ENCODE results near the gene TMPRSS9. TPM values are rescaled to one million over a fixed set of nuclear protein-coding genes. Genes with fewer than 3 reads are reported as not detected.
"Not testable (repeated sequence)": the region's sequence is repeated elsewhere in the genome, so short reads cannot be mapped to it uniquely, and the experiment has no call there.

TMPRSS9 gene
- total RNA-seq, 1 experiment from 2014 or later = 0.44 TPM

DNA sequence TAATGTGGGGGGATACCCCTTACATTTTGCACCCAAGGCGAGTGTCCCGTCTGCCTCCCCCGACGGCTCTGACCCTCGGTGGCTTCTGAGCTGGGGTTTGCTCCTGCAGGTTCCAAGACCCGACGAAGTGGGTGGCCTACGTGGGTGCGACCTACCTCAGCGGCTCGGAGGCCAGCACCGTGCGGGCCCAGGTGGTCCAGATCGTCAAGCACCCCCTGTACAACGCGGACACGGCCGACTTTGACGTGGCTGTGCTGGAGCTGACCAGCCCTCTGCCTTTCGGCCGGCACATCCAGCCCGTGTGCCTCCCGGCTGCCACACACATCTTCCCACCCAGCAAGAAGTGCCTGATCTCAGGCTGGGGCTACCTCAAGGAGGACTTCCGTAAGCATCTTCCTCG is 48.2 kb downstream of the TMPRSS9 start:
- in situ Hi-C loops (cut with HindIII; ENCODE audit: low pct_unique_long_range_greater_than_20kb, low sequenced_read_pairs) = no loop called here
- DNase-seq (ENCODE audit: low read depth) = no peak

DNA sequence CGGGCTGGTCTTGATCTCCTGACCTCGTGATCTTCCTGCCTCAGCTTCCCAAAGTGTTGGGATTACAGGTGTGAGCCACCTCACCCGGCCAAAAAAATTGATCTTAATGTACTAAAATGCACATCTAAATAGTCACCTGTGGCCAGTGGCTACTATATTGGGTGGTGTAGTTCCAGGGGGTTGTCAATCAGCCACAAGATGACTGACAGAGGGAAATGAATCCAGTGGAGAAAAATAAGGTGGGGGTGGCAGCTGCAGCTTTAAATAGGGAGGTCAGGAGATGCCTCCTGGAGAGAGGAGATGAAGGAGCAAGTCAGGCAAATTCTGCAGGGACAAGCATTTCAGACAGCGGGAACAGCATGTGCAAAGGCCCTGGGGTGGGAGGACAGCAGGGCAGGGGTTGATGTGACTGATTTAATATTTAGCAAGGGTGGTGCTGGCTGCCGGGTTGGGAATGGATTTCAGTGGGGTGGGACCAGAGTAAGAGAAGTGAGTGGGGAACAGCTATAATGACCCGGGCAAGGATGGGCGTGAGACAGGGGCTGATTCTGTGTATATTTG is 49.4 kb downstream of the TMPRSS9 start:
- no peak for DNase-seq (ENCODE audit: low read depth)
- in situ Hi-C loops (cut with HindIII; ENCODE audit: low pct_unique_long_range_greater_than_20kb, low sequenced_read_pairs) = no loop called here

DNA sequence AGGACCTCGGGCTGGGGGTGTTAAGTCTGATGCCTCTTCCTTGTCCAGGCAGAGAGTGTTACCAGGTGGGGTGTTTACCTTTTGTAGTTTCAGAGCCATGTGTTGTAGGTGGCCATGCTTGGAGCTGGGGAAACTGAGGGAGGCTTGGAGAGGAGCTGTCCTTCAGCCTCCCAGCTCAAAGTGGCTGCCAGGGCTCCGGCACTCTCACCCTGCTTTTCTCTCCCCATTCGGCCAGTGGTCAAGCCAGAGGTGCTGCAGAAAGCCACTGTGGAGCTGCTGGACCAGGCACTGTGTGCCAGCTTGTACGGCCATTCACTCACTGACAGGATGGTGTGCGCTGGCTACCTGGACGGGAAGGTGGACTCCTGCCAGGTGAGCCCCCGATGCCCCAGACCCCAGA is 50.0 kb downstream of the TMPRSS9 start:
- in situ Hi-C loops (cut with HindIII; ENCODE audit: low pct_unique_long_range_greater_than_20kb, low sequenced_read_pairs) = no loop called here
- no peak for DNase-seq (ENCODE audit: low read depth)

DNA sequence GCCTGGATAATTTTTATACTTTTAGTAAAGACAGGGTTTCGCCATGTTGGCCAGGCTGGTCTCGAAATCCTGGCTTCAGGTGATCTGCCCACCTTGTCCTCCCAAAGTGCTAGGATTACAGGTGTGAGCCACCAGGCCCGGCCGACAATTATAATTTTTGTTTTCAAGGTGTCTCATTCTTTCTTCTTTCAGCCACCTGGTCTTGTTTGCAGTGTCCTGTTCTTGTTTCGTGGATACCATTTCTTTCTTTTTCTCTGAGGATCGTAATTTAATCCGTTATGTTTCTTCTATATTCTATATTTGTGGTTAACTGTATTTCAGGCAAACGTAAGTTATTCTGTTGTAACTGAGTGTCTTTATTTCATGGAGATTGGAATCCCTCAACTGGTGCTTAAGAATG is 51.6 kb downstream of the TMPRSS9 start:
- DNase-seq (ENCODE audit: low read depth) = no peak

DNA sequence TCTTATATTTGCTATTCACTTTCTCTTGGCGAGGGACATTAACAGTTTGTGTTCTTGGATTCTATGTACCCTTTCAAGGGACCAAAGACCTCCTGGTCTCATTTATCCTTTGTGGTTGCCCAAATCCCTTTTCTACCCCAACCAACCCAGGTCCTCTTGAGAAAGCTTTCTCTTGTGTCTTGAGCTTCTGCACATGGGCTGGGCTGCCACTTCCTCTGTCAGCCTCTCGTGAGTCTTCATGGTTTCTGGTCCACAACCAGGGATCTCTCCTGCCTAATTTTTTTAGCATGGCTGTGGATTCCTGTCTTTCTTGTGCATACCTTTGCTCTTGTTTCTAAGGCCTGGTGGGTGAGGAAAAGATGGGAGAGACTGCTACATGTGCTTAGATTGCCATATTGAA is 52.4 kb downstream of the TMPRSS9 start:
- in situ Hi-C loops (cut with HindIII; ENCODE audit: low pct_unique_long_range_greater_than_20kb, low sequenced_read_pairs) = no loop called here
- no peak for DNase-seq (ENCODE audit: low read depth)

More for the DNA sequence above, 51.6 kb downstream of the TMPRSS9 start:
- in situ Hi-C loops (cut with HindIII; ENCODE audit: low pct_unique_long_range_greater_than_20kb, low sequenced_read_pairs) = no loop called here

DNA sequence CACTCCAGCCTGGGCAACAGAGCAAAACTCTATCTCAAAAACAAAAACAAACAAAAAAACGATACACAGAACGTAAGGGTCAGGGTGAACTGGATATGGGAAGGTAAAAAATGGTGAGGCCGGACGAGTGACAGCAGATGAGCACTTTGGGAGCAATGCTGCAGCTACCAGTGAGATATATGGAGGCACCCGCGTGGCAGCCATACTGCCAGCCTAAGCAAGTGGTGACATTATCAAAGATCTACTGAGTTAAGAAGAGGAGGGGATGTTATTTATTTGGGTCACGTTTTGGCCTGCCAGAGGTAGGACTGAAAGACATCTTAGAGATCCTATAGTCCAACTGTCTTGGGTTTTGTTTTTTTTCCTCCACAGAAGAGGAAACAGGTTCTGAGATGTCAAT is 53.1 kb downstream of the TMPRSS9 start:
- no peak for DNase-seq (ENCODE audit: low read depth)
- in situ Hi-C loops (cut with HindIII; ENCODE audit: low pct_unique_long_range_greater_than_20kb, low sequenced_read_pairs) = no loop called here

DNA sequence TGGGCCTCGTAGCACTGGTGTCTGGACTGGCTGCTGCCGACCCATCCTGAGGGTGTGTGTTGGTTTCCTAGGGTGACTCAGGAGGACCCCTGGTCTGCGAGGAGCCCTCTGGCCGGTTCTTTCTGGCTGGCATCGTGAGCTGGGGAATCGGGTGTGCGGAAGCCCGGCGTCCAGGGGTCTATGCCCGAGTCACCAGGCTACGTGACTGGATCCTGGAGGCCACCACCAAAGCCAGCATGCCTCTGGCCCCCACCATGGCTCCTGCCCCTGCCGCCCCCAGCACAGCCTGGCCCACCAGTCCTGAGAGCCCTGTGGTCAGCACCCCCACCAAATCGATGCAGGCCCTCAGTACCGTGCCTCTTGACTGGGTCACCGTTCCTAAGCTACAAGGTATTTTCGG is 53.6 kb downstream of the TMPRSS9 start:
- in situ Hi-C loops (cut with HindIII; ENCODE audit: low pct_unique_long_range_greater_than_20kb, low sequenced_read_pairs) = no loop called here
- DNase-seq (ENCODE audit: low read depth) = no peak

DNA sequence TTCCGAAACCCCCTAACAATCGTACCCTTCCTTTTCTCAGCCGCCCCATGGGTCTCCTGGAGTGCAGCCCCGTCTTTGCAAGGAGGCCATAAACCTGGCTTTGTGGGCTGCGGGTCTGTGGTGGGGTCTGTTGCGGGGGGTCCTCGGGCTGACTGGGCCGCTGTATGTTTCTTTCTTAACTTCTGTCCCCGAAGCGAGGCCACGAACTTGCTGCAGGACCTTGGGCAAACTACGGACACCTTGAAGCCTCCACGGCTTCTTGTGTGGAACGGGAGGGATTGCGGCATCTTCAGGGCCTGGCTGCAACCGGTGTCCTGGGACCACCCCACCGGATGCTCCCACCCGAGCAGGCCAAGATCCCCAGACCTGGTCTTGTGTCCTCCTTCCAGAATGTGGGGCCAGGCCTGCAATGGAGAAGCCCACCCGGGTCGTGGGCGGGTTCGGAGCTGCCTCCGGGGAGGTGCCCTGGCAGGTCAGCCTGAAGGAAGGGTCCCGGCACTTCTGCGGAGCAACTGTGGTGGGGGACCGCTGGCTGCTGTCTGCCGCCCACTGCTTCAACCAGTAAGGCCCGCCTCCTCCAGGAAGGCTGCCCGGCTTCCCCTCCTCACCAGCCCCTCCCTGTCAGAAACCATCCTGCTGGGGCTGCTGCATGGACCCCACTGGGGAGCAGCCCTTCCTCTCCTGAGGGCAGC is 55.4 kb downstream of the TMPRSS9 start:
- DNase-seq (ENCODE audit: low read depth) = no peak
- in situ Hi-C loops (cut with HindIII; ENCODE audit: low pct_unique_long_range_greater_than_20kb, low sequenced_read_pairs) = no loop called here

DNA sequence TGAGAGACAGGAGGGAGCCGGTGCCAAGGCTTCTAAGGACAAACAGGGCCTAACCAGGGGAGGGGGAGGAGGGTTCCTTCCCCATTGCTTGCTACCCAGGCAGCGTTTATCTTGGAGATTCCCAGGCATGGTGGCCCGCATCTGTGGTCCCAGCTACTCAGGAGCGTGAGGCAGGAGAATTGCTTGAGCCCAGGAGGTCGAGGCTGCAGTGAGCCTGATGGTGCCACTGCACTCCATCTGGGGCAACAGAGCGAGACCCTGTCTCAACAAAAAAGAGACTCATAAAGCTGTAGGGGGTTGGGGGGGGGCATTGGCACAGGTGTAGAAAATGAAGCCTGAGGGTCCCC is 55.9 kb downstream of the TMPRSS9 start:
- in situ Hi-C loops (cut with HindIII; ENCODE audit: low pct_unique_long_range_greater_than_20kb, low sequenced_read_pairs) = no loop called here
- no peak for DNase-seq (ENCODE audit: low read depth)

DNA sequence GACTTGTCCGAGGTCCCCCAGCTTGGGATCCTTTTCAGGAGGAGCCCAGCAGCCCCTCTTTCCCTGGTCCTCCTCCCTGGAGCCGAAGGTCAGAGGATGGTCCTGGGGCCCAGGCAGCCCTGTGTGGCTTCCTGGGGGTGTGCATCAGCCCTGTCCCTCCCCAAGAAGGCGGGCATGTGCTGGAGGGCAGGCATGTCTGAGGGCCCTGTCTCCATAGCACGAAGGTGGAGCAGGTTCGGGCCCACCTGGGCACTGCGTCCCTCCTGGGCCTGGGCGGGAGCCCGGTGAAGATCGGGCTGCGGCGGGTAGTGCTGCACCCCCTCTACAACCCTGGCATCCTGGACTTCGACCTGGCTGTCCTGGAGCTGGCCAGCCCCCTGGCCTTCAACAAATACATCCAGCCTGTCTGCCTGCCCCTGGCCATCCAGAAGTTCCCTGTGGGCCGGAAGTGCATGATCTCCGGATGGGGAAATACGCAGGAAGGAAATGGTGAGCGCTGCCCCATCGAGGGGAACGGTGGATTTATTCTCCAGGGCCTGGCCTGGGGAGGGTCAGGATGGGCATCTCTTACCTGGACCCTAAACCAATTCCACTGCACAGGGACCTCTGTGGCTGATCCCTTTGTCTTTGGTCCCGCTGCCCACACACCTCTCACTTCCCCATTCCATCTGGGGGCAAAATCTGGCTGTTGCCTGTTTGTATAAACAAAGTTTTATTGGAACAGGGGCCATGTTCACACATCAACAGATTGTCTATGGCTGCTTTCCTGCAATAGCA is 56.4 kb downstream of the TMPRSS9 start:
- in situ Hi-C loops (cut with HindIII; ENCODE audit: low pct_unique_long_range_greater_than_20kb, low sequenced_read_pairs) = no loop called here
- no peak for DNase-seq (ENCODE audit: low read depth)

DNA sequence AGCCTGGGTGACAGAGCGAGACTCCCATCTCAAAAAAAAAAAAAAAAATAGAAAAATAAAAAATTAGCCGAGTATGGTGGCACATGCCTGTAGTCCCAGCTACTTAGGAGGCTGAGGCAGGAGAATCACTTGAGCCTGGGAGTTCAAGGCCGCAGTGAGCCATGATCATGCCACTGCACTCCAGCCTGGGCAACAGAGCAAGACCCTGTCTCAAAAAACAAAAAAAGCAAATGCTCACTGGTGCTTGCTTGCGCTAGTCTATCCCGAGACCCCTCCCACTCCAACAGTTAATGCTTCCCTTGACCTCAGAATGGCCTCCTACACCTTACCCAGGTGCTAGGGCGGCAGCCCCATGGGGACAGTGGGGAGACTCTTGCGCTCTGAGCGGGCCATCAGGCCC is 57.4 kb downstream of the TMPRSS9 start:
- DNase-seq (ENCODE audit: low read depth); in situ Hi-C loops (cut with HindIII; ENCODE audit: low pct_unique_long_range_greater_than_20kb, low sequenced_read_pairs): not testable (repeated sequence)

DNA sequence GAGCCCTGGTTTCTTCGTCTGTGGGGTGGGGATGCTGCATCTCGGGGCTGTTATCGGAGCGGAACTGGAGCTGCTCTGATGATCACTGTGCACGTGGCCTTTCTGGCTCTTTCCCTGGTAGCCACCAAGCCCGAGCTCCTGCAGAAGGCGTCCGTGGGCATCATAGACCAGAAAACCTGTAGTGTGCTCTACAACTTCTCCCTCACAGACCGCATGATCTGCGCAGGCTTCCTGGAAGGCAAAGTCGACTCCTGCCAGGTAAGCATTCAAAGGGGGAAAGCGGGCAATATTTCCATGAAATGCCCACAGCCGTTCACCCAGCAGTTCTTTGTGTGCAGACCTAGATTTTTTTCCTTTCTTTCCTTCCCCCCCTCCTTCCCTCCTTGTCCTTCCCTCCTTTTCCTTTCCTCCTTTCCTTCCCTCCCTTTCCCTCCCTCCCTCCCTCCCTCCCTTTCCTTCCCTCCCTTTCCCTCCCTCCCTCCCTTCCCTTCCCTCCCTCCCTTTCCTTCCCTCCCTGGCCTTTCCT is 57.9 kb downstream of the TMPRSS9 start:
- DNase-seq (ENCODE audit: low read depth) = no peak
- in situ Hi-C loops (cut with HindIII; ENCODE audit: low pct_unique_long_range_greater_than_20kb, low sequenced_read_pairs) = no loop called here

DNA sequence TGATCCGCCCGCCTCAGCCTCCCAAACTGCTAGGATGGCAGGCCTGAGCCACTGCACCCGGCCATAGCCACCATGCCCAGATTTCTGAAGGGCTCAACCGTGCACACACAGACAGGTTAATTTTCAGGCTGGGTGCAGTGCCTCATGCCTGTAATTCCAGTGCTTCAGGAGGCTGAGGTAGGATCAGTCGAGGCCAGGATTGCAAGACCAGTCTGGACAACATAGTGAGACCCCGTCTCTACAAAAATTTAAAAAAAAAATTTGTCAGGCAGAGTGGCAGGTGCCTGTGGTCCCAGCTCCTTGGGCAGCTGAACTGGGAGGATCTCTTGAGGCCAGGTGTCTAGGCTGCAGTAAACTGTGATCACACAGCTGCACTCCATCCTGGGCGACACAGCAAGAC is 59.7 kb downstream of the TMPRSS9 start:
- in situ Hi-C loops (cut with HindIII; ENCODE audit: low pct_unique_long_range_greater_than_20kb, low sequenced_read_pairs) = no loop called here
- no peak for DNase-seq (ENCODE audit: low read depth)

DNA sequence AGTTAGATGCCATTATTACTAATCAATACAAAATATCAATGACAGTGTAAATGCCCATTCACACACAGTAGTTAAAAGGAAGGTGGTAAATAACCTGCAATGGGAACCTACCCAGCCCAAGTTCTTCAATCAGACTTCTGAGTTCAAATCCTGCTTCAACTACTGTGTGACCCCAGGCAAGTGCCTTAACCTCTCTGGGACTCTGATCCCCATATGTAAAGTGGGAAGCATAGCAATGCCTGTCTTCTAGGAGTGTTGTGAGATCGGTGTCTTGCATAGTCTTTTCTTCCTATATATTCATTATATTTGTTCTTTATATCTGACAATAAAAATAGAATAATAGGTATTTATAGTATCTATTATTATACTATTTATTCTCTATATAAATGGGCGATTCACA is 60.4 kb downstream of the TMPRSS9 start:
- DNase-seq (ENCODE audit: low read depth) = no peak
- in situ Hi-C loops (cut with HindIII; ENCODE audit: low pct_unique_long_range_greater_than_20kb, low sequenced_read_pairs) = no loop called here

DNA sequence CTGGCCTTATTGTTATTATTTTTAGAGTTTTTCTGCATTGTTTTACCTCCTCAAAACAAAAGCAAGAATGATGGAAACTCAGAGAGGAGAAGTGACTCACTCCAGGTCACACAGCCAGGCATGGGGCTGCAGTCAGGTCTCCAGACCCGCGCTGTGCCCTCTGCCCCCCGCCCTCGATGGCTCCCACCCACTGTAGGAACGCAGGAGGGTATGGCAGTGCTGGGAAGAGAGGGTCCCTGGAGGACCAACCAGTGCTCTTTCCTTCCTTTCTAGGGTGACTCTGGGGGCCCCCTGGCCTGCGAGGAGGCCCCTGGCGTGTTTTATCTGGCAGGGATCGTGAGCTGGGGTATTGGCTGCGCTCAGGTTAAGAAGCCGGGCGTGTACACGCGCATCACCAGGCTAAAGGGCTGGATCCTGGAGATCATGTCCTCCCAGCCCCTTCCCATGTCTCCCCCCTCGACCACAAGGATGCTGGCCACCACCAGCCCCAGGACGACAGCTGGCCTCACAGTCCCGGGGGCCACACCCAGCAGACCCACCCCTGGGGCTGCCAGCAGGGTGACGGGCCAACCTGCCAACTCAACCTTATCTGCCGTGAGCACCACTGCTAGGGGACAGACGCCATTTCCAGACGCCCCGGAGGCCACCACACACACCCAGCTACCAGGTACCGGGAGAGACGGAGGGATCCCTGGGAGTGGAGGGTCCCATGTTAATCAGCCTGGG is 61.7 kb downstream of the TMPRSS9 start:
- DNase-seq (ENCODE audit: low read depth) = no peak
- in situ Hi-C loops (cut with HindIII; ENCODE audit: low pct_unique_long_range_greater_than_20kb, low sequenced_read_pairs) = no loop called here

DNA sequence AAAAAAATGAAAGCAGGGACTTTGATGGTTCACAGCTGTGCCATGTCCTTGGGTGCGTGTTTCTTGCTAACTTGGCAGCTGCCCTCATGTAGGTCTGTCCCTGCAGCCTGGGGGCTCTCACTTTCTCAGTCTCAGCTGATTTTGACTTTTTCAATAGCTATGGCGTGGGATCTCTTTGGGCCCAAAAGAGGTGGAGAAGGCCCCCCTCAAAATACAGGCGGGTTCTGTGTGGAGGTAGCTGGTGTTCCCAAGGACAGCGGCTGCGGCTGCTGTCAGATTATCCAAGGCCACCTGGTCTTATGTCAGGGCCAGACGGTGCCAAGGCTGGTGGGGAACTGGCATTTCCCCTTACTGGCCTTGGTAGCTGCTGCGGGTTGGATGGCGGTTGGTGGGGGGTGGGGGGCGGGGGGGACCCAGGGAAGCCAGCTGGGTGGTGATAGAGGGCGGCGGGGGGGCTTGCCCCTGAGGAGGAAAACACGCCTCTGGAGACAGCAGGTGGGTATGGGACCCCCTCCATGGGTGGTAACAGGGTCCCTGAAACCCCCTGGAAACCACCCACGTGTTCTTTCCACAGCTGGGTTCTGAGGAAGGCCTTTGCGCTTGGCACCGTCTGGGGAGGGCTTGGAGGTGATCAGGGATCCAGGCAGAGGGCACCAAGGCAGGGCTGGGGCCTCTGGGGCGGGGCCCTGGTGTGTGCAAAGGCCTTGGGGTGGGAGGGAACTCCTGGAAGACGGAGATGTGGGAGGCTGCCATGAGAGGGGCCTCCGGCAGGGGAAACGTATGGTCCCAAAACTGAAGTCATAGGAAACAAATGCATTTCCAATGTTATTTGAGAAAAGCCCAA is 63.2 kb downstream of the TMPRSS9 start:
- in situ Hi-C loops (cut with HindIII; ENCODE audit: low pct_unique_long_range_greater_than_20kb, low sequenced_read_pairs) = no loop called here

DNA sequence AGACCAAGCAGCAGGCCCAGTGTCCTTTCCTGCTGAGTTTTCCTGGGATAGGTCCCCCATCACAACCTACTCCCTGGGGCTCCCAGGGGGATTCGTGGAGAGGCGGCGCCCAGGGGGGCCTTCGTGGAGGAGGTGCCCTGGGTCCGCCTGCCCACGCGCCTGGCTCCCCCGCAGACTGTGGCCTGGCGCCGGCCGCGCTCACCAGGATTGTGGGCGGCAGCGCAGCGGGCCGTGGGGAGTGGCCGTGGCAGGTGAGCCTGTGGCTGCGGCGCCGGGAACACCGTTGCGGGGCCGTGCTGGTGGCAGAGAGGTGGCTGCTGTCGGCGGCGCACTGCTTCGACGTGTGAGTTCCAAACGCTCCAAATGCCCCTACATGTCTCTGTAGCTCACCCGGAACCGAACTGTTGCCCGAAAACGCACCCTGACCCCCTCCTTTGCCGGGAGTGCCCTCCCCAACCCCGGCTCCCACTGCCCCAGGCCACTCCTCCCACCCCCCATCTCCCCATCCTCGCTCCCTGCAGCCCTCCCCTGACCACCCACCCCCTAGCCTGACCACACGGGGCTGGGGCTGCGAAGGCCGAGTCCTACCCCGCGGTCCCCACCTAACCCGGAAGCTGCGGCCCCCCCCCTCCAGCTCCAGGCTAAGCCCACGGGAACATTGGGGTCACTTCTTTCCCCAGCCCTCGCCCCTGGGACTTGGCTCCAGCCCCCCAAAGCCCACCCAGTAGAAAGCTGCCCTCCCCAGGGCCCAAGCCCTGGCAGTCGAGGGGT is 64.0 kb downstream of the TMPRSS9 start:
- in situ Hi-C loops (cut with HindIII; ENCODE audit: low pct_unique_long_range_greater_than_20kb, low sequenced_read_pairs) = no loop called here
- DNase-seq (ENCODE audit: low read depth) = no peak

More for the DNA sequence above, 63.2 kb downstream of the TMPRSS9 start:
- no peak for DNase-seq (ENCODE audit: low read depth)
